Trophoblast cell (in vitro differentiated cells and primary cell): Measurements from ENCODE around the gene TSC22D3.

Experiments used
- DNase-seq, 2 donors: peaks; one replicate each; pipeline ENCODE4 v3.0.0-alpha.2; 2016
- H2AFZ ChIP-seq: 2 replicates; pipeline ENCODE4 v1.6.1; 2013; ENCODE audit warnings: low read length, moderate library complexity, mild to moderate bottlenecking; ENCODE audit not compliant: insufficient read depth, poor library complexity
- H2AK5ac ChIP-seq: 2 replicates; pipeline ENCODE4 v1.6.1; 2013; ENCODE audit warnings: mild to moderate bottlenecking, low read length
- H2BK120ac ChIP-seq: 2 replicates; pipeline ENCODE4 v1.6.1; 2013; ENCODE audit warnings: low read length, mild to moderate bottlenecking, moderate library complexity; ENCODE audit not compliant: insufficient read depth, poor library complexity
- H2BK12ac ChIP-seq: 2 replicates; pipeline ENCODE4 v1.6.1; 2013; ENCODE audit warnings: mild to moderate bottlenecking, low read length, moderate library complexity
- H2BK5ac ChIP-seq: 2 replicates; pipeline ENCODE4 v1.6.1; 2013; ENCODE audit warnings: low read length, low read depth, moderate library complexity, mild to moderate bottlenecking; ENCODE audit not compliant: poor library complexity
- H3K14ac ChIP-seq: 2 replicates; pipeline ENCODE4 v1.6.1; 2013; ENCODE audit warnings: mild to moderate bottlenecking, low read length
- H3K18ac ChIP-seq: 2 replicates; pipeline ENCODE4 v1.6.1; 2013; ENCODE audit warnings: mild to moderate bottlenecking, low read length
- H3K23ac ChIP-seq: 2 replicates; pipeline ENCODE4 v1.6.1; 2013; ENCODE audit warnings: low read length
- H3K27ac ChIP-seq: 2 replicates; pipeline ENCODE4 v1.5.1; 2013; ENCODE audit warnings: low read depth, mild to moderate bottlenecking, inconsistent platforms, low read length, moderate library complexity
- H3K27me3 ChIP-seq: 2 replicates; pipeline ENCODE4 v1.6.1; 2013; ENCODE audit warnings: inconsistent platforms, mild to moderate bottlenecking, low read length, moderate library complexity; ENCODE audit not compliant: insufficient read depth
- H3K36me3 ChIP-seq, 2 experiments: 1 replicate in 1 of 2; 2 replicates in 1 of 2; pipeline ENCODE4 v1.6.1; 2013; ENCODE audit warnings: low read length in 2 of 2, mild to moderate bottlenecking in 2 of 2, moderate library complexity in 1 of 2; ENCODE audit not compliant: insufficient read depth in 2 of 2, control insufficient read depth in 1 of 2
- H3K4ac ChIP-seq: 2 replicates; pipeline ENCODE4 v1.6.1; 2013; ENCODE audit warnings: low read depth, mild to moderate bottlenecking, low read length, moderate library complexity
- H3K4me1 ChIP-seq, 2 experiments: 1 replicate in 1 of 2; 2 replicates in 1 of 2; pipeline ENCODE4 v1.6.1; 2013; ENCODE audit warnings: low read length in 2 of 2, mild to moderate bottlenecking in 2 of 2, moderate library complexity in 1 of 2; ENCODE audit not compliant: insufficient read depth in 2 of 2, control insufficient read depth in 1 of 2
- H3K4me2 ChIP-seq: 2 replicates; pipeline ENCODE4 v1.6.1; 2013; ENCODE audit warnings: inconsistent platforms, mild to moderate bottlenecking, low read length, moderate library complexity
- H3K4me3 ChIP-seq: 2 replicates; pipeline ENCODE4 v1.5.1; 2013; ENCODE audit warnings: mild to moderate bottlenecking, low read depth, low read length, inconsistent platforms
- H3K79me1 ChIP-seq: one replicate; pipeline ENCODE4 v1.6.1; 2013; ENCODE audit warnings: low read length
- H3K79me2 ChIP-seq: 2 replicates; pipeline ENCODE4 v1.6.1; 2013; ENCODE audit warnings: low read length, mild to moderate bottlenecking; ENCODE audit not compliant: control insufficient read depth, insufficient read depth, poor library complexity
- H3K9ac ChIP-seq: 2 replicates; pipeline ENCODE4 v1.6.1; 2013; ENCODE audit warnings: mild to moderate bottlenecking, low read length
- H3K9me3 ChIP-seq: 2 replicates; pipeline ENCODE4 v1.6.1; 2013; ENCODE audit warnings: low read depth, mild to moderate bottlenecking, control low read depth, inconsistent platforms, low read length; ENCODE audit not compliant: insufficient read depth
- H4K12ac ChIP-seq: 2 replicates; pipeline ENCODE4 v1.6.1; 2013; ENCODE audit warnings: low read depth, mild to moderate bottlenecking, low read length, moderate library complexity
- H4K8ac ChIP-seq: 2 replicates; pipeline ENCODE4 v1.6.1; 2013; ENCODE audit warnings: low read depth, mild to moderate bottlenecking, low read length, moderate library complexity
- H4K91ac ChIP-seq: one replicate; pipeline ENCODE4 v1.6.1; 2013; ENCODE audit warnings: low read depth, mild to moderate bottlenecking, low read length, moderate library complexity
- WGBS: extraction: QIAGEN DNeasy Blood & Tissue Kit; methylation state at CpG from one replicate; pipeline ENCODE4 v1.1.7; 2013; ENCODE audit warnings: missing lambda C conversion rate; ENCODE audit not compliant: insufficient read length, insufficient coverage; ENCODE audit errors: extremely low coverage; 5-methylcytosine and 5-hydroxymethylcytosine counted together

Gene TSC22D3

DNA sequence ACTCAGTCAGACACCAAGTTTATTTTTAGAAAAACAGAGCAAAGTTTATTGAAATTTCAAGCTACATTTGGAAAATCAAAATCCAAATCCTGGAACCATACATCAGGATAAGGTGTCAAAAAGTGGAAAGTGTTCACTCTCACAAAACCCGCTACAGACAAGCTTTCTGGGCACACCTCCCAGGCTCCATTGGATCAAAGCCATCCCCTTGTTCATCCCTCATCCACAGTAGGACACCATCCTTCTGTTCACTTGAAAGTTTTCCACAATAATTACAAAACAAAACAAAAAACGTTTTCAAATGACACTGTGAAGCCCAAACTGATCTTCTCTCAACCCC lies 62.4 kb downstream of the TSC22D3 start:
- no peak overlapping the region for H3K9ac ChIP-seq
- no peak for DNase-seq
- H3K23ac ChIP-seq: no peak overlapping the region
- no peak overlapping the region for H4K91ac ChIP-seq
- no peak overlapping the region for H3K27ac ChIP-seq
- no peak overlapping the region for H4K8ac ChIP-seq
- no peak overlapping the region for H2BK120ac ChIP-seq
- H3K79me2 ChIP-seq: peaks cover 3% of the 10 kb centered on the region
- no peak overlapping the region for H2BK5ac ChIP-seq
- peaks cover 9 to 14% of the 10 kb centered on the region in 2 experiments for H3K4me1 ChIP-seq
- H3K4me3 ChIP-seq: no peak overlapping the region
- peaks cover 7% of the 10 kb centered on the region in 2 experiments for H3K36me3 ChIP-seq
- no peak overlapping the region for H3K4me2 ChIP-seq
- peaks cover 15% of the 10 kb centered on the region for H3K79me1 ChIP-seq
- H3K18ac ChIP-seq: no peak overlapping the region
- no CpG with 5 or more reads among the region's 2 CpGs for WGBS
- no peak overlapping the region for H2AK5ac ChIP-seq
- H3K9me3 ChIP-seq: no peaks in the 10 kb centered on the region
- no peak overlapping the region for H2AFZ ChIP-seq
- no peaks in the 10 kb centered on the region for H3K27me3 ChIP-seq
- no peak overlapping the region for H3K14ac ChIP-seq
- H2BK12ac ChIP-seq: no peak overlapping the region
- no peak overlapping the region for H3K4ac ChIP-seq
- H4K12ac ChIP-seq: no peak overlapping the region

DNA sequence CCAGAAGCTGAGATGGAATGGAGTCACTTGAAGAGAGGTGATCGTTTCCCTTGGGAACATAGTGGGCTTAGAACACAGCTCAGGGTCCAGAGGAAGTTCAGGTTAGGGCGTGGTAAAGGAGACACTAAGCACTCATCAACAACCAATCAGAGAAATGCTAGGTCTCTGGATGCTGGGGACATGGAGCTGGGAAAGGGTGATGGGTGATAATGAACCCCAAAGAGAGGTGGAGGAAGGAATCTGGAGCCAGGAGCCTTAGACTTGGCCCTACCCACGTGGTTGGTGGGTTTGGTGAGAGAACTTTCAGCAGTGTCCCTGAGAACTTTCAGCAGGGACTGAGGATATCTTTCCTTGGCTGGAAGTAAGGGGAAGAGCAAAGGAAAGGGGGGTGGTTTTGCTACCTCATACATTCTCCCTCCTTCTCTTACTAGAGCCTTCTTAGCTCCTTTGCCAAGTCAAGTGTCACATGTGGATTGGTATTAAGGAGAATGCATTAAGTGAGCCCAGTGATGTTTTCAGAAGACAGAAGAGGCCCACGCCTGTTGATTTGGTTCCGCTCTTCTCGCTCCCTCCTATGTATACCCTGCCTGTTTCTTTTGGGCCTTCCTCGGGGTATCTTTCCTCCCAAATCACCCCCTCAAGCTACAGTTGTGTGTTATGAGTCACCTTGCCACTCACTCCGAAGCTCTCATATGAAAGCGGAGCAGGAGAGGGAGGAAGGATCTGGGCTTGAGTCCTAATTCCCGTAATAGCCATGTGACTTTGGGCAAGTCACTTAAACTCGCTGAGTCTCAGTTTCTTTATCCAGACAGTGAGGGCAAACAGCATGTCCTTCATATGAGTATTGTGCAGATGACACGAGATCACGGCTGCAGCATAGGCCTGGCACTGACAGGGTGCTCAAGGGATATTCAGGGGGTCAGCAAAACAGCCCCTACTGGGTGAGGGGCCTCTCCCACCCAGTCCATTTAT lies 63.1 kb downstream of the TSC22D3 start:
- Histone ChIP-seq H3K4me1 (peaks cover 9 to 14% of the 10 kb centered on the region in 2 experiments), H3K79me1 (peaks cover 15% of the 10 kb centered on the region), H3K36me3 (peaks cover 7% of the 10 kb centered on the region in 2 experiments), H3K79me2 (peaks cover 3% of the 10 kb centered on the region), H3K9ac (no peak overlapping the region), H3K9me3 (no peaks in the 10 kb centered on the region), H3K4me2 (no peak overlapping the region), H3K4me3 (no peak overlapping the region), H2AK5ac (peak overlapping the region; percentile 31), H2BK5ac (no peak overlapping the region), H3K23ac (no peak overlapping the region), H2BK12ac (no peak overlapping the region), H2BK120ac (no peak overlapping the region), H3K4ac (no peak overlapping the region), H4K8ac (no peak overlapping the region), H3K27ac (no peak overlapping the region), H3K18ac (no peak overlapping the region), H3K27me3 (no peaks in the 10 kb centered on the region), H3K14ac (no peak overlapping the region), H4K91ac (no peak overlapping the region), H4K12ac (no peak overlapping the region), H2AFZ (no peak overlapping the region)
- WGBS: no CpG with 5 or more reads among the region's 13 CpGs
- peak in 1 of 2 donors; percentile 67 for DNase-seq

DNA sequence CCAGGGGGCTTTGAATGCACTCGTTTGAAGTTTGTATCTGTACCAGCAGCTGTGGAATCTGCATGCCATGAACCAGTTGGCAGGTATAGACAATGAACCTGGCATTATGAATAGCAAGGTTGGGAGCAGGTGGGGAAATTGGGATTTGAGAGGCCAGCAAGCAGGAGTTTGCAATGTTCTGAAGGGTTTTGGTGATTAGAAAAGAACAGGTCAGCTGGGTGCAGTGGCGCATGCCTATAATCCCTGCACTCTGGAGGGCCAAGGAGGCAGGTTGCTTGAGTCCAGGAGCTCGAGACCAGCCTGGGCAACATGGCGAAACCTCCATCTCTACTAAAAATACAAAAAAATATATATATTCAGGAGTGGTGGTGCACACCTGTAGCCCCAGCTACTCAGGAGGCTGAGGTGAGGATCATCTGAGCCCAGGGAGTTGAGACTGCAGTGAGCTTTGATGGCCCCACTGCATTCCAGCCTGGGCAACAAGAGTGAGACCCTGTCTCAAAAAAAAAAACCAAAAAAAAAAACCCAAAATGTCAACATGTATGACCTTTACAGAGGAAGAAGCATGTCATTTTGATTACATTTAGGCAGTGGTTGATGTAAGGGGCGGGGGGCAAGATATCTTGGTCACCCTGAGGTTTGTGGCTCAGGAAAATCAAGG lies 63.9 kb downstream of the TSC22D3 start:
- Histone ChIP-seq H2AFZ (no peak overlapping the region), H2BK12ac (no peak overlapping the region), H3K14ac (no peak overlapping the region), H2BK120ac (peak overlapping the region; percentile 29), H3K36me3 (peaks cover 7% of the 10 kb centered on the region in 2 experiments), H3K27me3 (no peaks in the 10 kb centered on the region), H3K79me2 (peaks cover 1% of the 10 kb centered on the region), H3K4ac (no peak overlapping the region), H3K79me1 (peaks cover 13% of the 10 kb centered on the region), H3K4me2 (peak overlapping the region; percentile 13), H2AK5ac (no peak overlapping the region), H3K18ac (no peak overlapping the region), H4K8ac (no peak overlapping the region), H4K12ac (no peak overlapping the region), H2BK5ac (peak overlapping the region; percentile 61), H3K23ac (no peak overlapping the region), H4K91ac (peak overlapping the region; percentile 11), H3K27ac (no peak overlapping the region), H3K9ac (no peak overlapping the region), H3K4me3 (no peak overlapping the region), H3K4me1 (peaks cover 9 to 11% of the 10 kb centered on the region in 2 experiments), H3K9me3 (no peaks in the 10 kb centered on the region)
- DNase-seq: peak in 1 of 2 donors; percentile 18
- no CpG with 5 or more reads among the region's 5 CpGs for WGBS

GRCh38 chrX:107710617-107711391 lies 64.8 kb downstream of the TSC22D3 start:
- DNase-seq: peak; percentile 77 to 94
- H3K36me3 ChIP-seq: peaks cover 7% of the 10 kb centered on the region in 2 experiments
- H4K8ac ChIP-seq: peak overlapping the region; percentile 23
- no peak overlapping the region for H3K4me3 ChIP-seq
- peak overlapping the region; percentile 33 for H2BK5ac ChIP-seq
- H2AK5ac ChIP-seq: no peak overlapping the region
- no peak overlapping the region for H3K23ac ChIP-seq
- peak overlapping the region; percentile 8 for H2BK12ac ChIP-seq
- peak overlapping the region; percentile 64 for H3K27ac ChIP-seq
- H3K4me2 ChIP-seq: peak overlapping the region; percentile 13
- H3K4me1 ChIP-seq: peaks cover 9 to 11% of the 10 kb centered on the region in 2 experiments
- H3K79me1 ChIP-seq: peaks cover 6% of the 10 kb centered on the region
- H2AFZ ChIP-seq: no peak overlapping the region
- H3K27me3 ChIP-seq: no peaks in the 10 kb centered on the region
- H3K18ac ChIP-seq: no peak overlapping the region
- no peak overlapping the region for H3K9ac ChIP-seq
- no CpG with 5 or more reads among the region's 7 CpGs for WGBS
- no peaks in the 10 kb centered on the region for H3K9me3 ChIP-seq
- no peak overlapping the region for H3K4ac ChIP-seq
- H3K14ac ChIP-seq: no peak overlapping the region
- peak overlapping the region; percentile 35 for H4K91ac ChIP-seq
- H3K79me2 ChIP-seq: no peaks in the 10 kb centered on the region
- H2BK120ac ChIP-seq: peak overlapping the region; percentile 53
- no peak overlapping the region for H4K12ac ChIP-seq
